Keratinocyte (primary cell): ENCODE measurements around the gene THAP11. TPM values are rescaled to one million over a fixed set of nuclear protein-coding genes. Genes with fewer than 3 reads are reported as not detected.

Source experiments
- DNase-seq: peaks from one replicate; pipeline ENCODE4 v3.0.0-alpha.2; 2011; ENCODE audit warnings: low read depth, missing footprints, low spot score
- FAIRE-seq: peaks from 2 replicates; lab custom pipeline; 2011; peaks lifted over from hg19 to GRCh38; lab: Jason Lieb, UNC
- H2AFZ ChIP-seq: 2 replicates; pipeline ENCODE4 v1.6.0; 2012; ENCODE audit warnings: low read length, control low read depth, inconsistent platforms; ENCODE audit not compliant: control insufficient read depth
- H3K27ac ChIP-seq: 2 replicates; pipeline ENCODE4 v1.5.1; 2011; ENCODE audit warnings: low read length; ENCODE audit not compliant: control insufficient read depth, insufficient read depth
- H3K27me3 ChIP-seq: 3 replicates; pipeline ENCODE4 v1.6.0; 2011; ENCODE audit warnings: low read length; ENCODE audit not compliant: control insufficient read depth, insufficient read depth; ENCODE audit errors: extremely low read depth
- H3K36me3 ChIP-seq, 2 experiments: 2 replicates in 1 of 2; 3 replicates in 1 of 2; pipeline ENCODE4 v1.5.1; 2011; ENCODE audit warnings: low read length in 2 of 2, mild to moderate bottlenecking in 1 of 2; ENCODE audit not compliant: control insufficient read depth in 2 of 2, insufficient read depth in 2 of 2; ENCODE audit errors: extremely low read depth in 1 of 2
- H3K4me1 ChIP-seq: 3 replicates; pipeline ENCODE4 v1.5.1; 2011; ENCODE audit warnings: low read length; ENCODE audit not compliant: control insufficient read depth, insufficient read depth; ENCODE audit errors: extremely low read depth
- H3K4me2 ChIP-seq: 3 replicates; pipeline ENCODE4 v1.6.0; 2011; ENCODE audit warnings: low read depth, low read length; ENCODE audit not compliant: control insufficient read depth, insufficient read depth; ENCODE audit errors: extremely low read depth
- H3K4me3 ChIP-seq, 3 experiments: fragments of 200-600 bp in 1 of 3; sonication (generic) in 1 of 3; 2 replicates in 2 of 3; 3 replicates in 1 of 3; pipeline ENCODE4 v1.5.1; 2011 to 2016; ENCODE audit warnings: low read length in 3 of 3, mild to moderate bottlenecking in 3 of 3, control low read depth in 2 of 3, inconsistent platforms in 1 of 3, low read depth in 1 of 3, mixed read lengths in 1 of 3, mixed run types in 1 of 3, moderate library complexity in 1 of 3; ENCODE audit not compliant: control insufficient read depth in 2 of 3, insufficient read depth in 2 of 3; ENCODE audit errors: extremely low read depth in 1 of 3
- H3K79me2 ChIP-seq: 2 replicates; pipeline ENCODE4 v1.6.0; 2012; ENCODE audit warnings: low read length; ENCODE audit not compliant: control insufficient read depth, insufficient read depth
- H3K9ac ChIP-seq: 3 replicates; pipeline ENCODE4 v1.6.0; 2011; ENCODE audit warnings: low read length; ENCODE audit not compliant: control insufficient read depth, insufficient read depth; ENCODE audit errors: extremely low read depth
- H3K9me1 ChIP-seq: 3 replicates; pipeline ENCODE4 v1.6.0; 2011; ENCODE audit warnings: low read length; ENCODE audit not compliant: control insufficient read depth, insufficient read depth; ENCODE audit errors: extremely low read depth
- H3K9me3 ChIP-seq: 2 replicates; pipeline ENCODE4 v1.5.1; 2012; ENCODE audit warnings: low read depth, low read length; ENCODE audit not compliant: control insufficient read depth
- H4K20me1 ChIP-seq: 3 replicates; pipeline ENCODE4 v1.6.0; 2011; ENCODE audit warnings: low read length; ENCODE audit not compliant: control insufficient read depth, insufficient read depth; ENCODE audit errors: extremely low read depth
- CTCF ChIP-seq, 3 experiments: IDR thresholded peaks in 1 of 3; conservative IDR thresholded peaks in 1 of 3; optimal IDR thresholded peaks in 1 of 3; 2 replicates in 2 of 3; 3 replicates in 1 of 3; pipeline versions ENCODE3 to v1.5.1; 2011; ENCODE audit warnings: low read length in 3 of 3, mild to moderate bottlenecking in 3 of 3, moderate library complexity in 2 of 3, control low read depth in 1 of 3, inconsistent platforms in 1 of 3; ENCODE audit not compliant: insufficient read depth in 2 of 3; ENCODE audit errors: extremely low read depth in 1 of 3
- EZH2 ChIP-seq: IDR thresholded peaks from one replicate; pipeline ENCODE4 v1.6.1; 2012; ENCODE audit warnings: inconsistent platforms, mild to moderate bottlenecking, low read length, moderate library complexity
- dilution Hi-C: fragments of 300-500 bp; cut with MboI; formaldehyde crosslinking; loops from one replicate; pipeline ENCODE4 v1.7.0; 2020; ENCODE audit warnings: low sequenced_read_pairs; ENCODE audit not compliant: extremely low pct_ligation_motif_present
- polyA minus RNA-seq, 3 experiments: library from RNA; depleted of rRNA, polyadenylated mRNA; stranded (reverse); fragments of >200 nt; gene quantifications; 1 replicate in 1 of 3; 2 replicates in 1 of 3; 3 replicates in 1 of 3; pipeline ENCODE4 v1.2.3, GENCODE V29; 2011
- polyA plus RNA-seq, 5 experiments: library from polyadenylated mRNA; depleted of rRNA in 3 of 5; stranded (reverse) in 3 of 5; stranded (forward) in 1 of 5; unstranded in 1 of 5; fragments of >200 nt; gene quantifications; 1 replicate in 1 of 5; 2 replicates in 3 of 5; 3 replicates in 1 of 5; pipeline versions ENCODE4 v1.2.1 to v1.2.3, GENCODE V29; 2011 to 2012; ENCODE audit warnings: missing spikeins in 2 of 5, low read depth in 1 of 5, low replicate concordance in 1 of 5

The THAP11 gene
- polyA plus RNA-seq: 9.2 to 13.1 TPM (median 11.8 TPM) in 3 replicates
- 4.0 TPM for polyA plus RNA-seq (2011; ENCODE audit: low read depth)
- 8.5 and 8.9 TPM in 2 replicates for polyA plus RNA-seq (2011; cell fraction: cytosol; rRNA removed)
- polyA plus RNA-seq (2011; cell fraction: nucleus; rRNA removed): 4.4 TPM in 2 replicates
- polyA plus RNA-seq (2012; ENCODE audit: low replicate concordance): 11.6 and 13.9 TPM in 2 replicates
- polyA minus RNA-seq: 7.9 to 10.2 TPM (median 7.9 TPM) in 3 replicates
- polyA minus RNA-seq (2011; cell fraction: cytosol; rRNA and poly(A)+ RNA removed): 14.6 TPM
- polyA minus RNA-seq (2011; cell fraction: nucleus; rRNA and poly(A)+ RNA removed): 1.7 and 3.3 TPM in 2 replicates

GRCh38 chr16:67841816-67842508 is at the start of gene THAP11:
TSS of gene THAP11 (plus strand) at chr16:67842320. CDS start at chr16:67842555, 235 bp downstream.
- Histone ChIP-seq H3K9ac (peak within 1 kb of the TSS; percentile 94), H3K4me1 (peaks cover 46% of the 10 kb centered on the region), H3K36me3 (peaks cover 4 to 6% of the 10 kb centered on the region in 2 experiments), H3K79me2 (peaks cover 25% of the 10 kb centered on the region), H3K27me3 (no peaks in the 10 kb centered on the region), H3K4me2 (peak within 1 kb of the TSS; percentile 86), H4K20me1 (no peaks in the 10 kb centered on the region), H3K4me3 (peak within 1 kb of the TSS; percentile 56 to 92 (median 79)), H3K27ac (peak within 1 kb of the TSS; percentile 95), H3K9me1 (no peaks in the 10 kb centered on the region), H2AFZ (peak within 1 kb of the TSS; percentile 99), H3K9me3 (no peaks in the 10 kb centered on the region)
- peak; percentile 32 for FAIRE-seq
- TF ChIP-seq CTCF (optimal IDR thresholded peaks at IDR 0.05 in 1 of 3, IDR thresholded peaks at IDR 0.05 in 1 of 3, conservative IDR thresholded peaks at IDR 0.05 in 1 of 3; ENCODE audit: extremely low read depth in 1 of 3, insufficient read depth in 2 of 3, low read length in 3 of 3) (peak; percentile 90 to 97 (median 94)), EZH2 (no peak)
- dilution Hi-C loops: no loop called here
- DNase-seq: no peak

GRCh38 chr16:67796099-67796718 is 45.9 kb upstream of the THAP11 start:
- FAIRE-seq: no peak
- H3K9me1 ChIP-seq: no peaks in the 10 kb centered on the region
- dilution Hi-C loops: no loop called here
- TF ChIP-seq CTCF (optimal IDR thresholded peaks at IDR 0.05 in 1 of 3, IDR thresholded peaks at IDR 0.05 in 1 of 3, conservative IDR thresholded peaks at IDR 0.05 in 1 of 3; ENCODE audit: extremely low read depth in 1 of 3, insufficient read depth in 2 of 3, low read length in 3 of 3) (no peak), EZH2 (no peak)
- H3K9ac ChIP-seq: no peak overlapping the region
- H3K36me3 ChIP-seq: peaks cover 8% of the 10 kb centered on the region in 2 experiments
- H4K20me1 ChIP-seq: no peaks in the 10 kb centered on the region
- no peak overlapping the region for H2AFZ ChIP-seq
- no peak overlapping the region for H3K4me3 ChIP-seq
- no peak overlapping the region for H3K4me2 ChIP-seq
- H3K27ac ChIP-seq: no peak overlapping the region
- H3K79me2 ChIP-seq: peaks cover 27% of the 10 kb centered on the region
- no peaks in the 10 kb centered on the region for H3K27me3 ChIP-seq
- no peaks in the 10 kb centered on the region for H3K9me3 ChIP-seq
- DNase-seq: no peak
- no peaks in the 10 kb centered on the region for H3K4me1 ChIP-seq
